Upper lobe of right lung (tissue), 1 donor: ENCODE measurements around the gene GSK3A. TPM values are rescaled to one million over a fixed set of nuclear protein-coding genes. Genes with fewer than 3 reads are reported as not detected.

Experiments
- ATAC-seq: fragments of 200-7000 bp; cut with Tn5 transposase; one replicate; pipeline ENCODE4 v1.9.1; 2020; ENCODE audit warnings: mild to moderate bottlenecking, moderate library complexity
- DNase-seq: peaks from one replicate; pipeline ENCODE4 v3.0.0-alpha.2; 2020
- H3K27ac ChIP-seq: fragments of 200-600 bp; one replicate; pipeline ENCODE4 v1.8.0; 2022
- H3K27me3 ChIP-seq: fragments of 200-600 bp; one replicate; pipeline ENCODE4 v1.8.0; 2022; ENCODE audit warnings: mild to moderate bottlenecking
- H3K36me3 ChIP-seq: fragments of 200-600 bp; one replicate; pipeline ENCODE4 v1.8.0; 2022
- H3K4me1 ChIP-seq: fragments of 200-600 bp; one replicate; pipeline ENCODE4 v1.8.0; 2022
- H3K4me3 ChIP-seq: fragments of 200-600 bp; one replicate; pipeline ENCODE4 v1.8.0; 2022; ENCODE audit warnings: mild to moderate bottlenecking
- H3K9me3 ChIP-seq: fragments of 200-600 bp; one replicate; pipeline ENCODE4 v1.8.0; 2022
- intact Hi-C: fragments of 100-400 bp; cut with DNase I; formaldehyde crosslinking; loops from one replicate; pipeline ENCODE4 v1.11.0; 2022
- long read RNA-seq: library from polyadenylated mRNA; unstranded; transcript quantifications from one replicate; pipeline ENCODE4 v2.0.0, GENCODE V29; 2021
- total RNA-seq: library from RNA; stranded (reverse); fragmentation: NEBNext Ultra II Directional; extraction: Animal tissue kit (Norgen Biotek cat#: 25700); gene quantifications from one replicate; pipeline ENCODE4 v1.2.1, GENCODE V29; 2021
- TF ChIP-seq, protein P1 (sequence below): fragments of 200-600 bp; IDR thresholded peaks from one replicate; pipeline ENCODE4 v1.8.0; 2022; ENCODE audit warnings: antibody characterized with exemption
- donor health status: DM: no; HTN: yes; CAD: no; lungs with severe emphysema.

GSK3A gene
- total RNA-seq, result 38.7 TPM
- long read RNA-seq, transcript GSK3A-201 (11 exons, 2,188 nt), result major isoform, 29 of 34 reads
- long read RNA-seq, partial matches to known transcripts, result 1 of 34 reads
- long read RNA-seq, other reads (novel, unspliced or antisense), result 2 of 34 reads

GRCh38 chr19:42242512-42243409 lies at the start of gene GSK3A:
GSK3A (minus strand) TSS chr19:42242602; CDS start chr19:42242465, 137 bp downstream.
- H3K4me3 ChIP-seq, result peak within 1 kb of the TSS; percentile 88
- H3K27me3 ChIP-seq, result no peaks in the 10 kb centered on the region
- DNase-seq (peak; percentile 99), ATAC-seq (peak; percentile 88)
- peaks cover 11% of the 10 kb centered on the region for H3K36me3 ChIP-seq
- intact Hi-C loops, result no loop called here
- TF ChIP-seq, protein P1, sequence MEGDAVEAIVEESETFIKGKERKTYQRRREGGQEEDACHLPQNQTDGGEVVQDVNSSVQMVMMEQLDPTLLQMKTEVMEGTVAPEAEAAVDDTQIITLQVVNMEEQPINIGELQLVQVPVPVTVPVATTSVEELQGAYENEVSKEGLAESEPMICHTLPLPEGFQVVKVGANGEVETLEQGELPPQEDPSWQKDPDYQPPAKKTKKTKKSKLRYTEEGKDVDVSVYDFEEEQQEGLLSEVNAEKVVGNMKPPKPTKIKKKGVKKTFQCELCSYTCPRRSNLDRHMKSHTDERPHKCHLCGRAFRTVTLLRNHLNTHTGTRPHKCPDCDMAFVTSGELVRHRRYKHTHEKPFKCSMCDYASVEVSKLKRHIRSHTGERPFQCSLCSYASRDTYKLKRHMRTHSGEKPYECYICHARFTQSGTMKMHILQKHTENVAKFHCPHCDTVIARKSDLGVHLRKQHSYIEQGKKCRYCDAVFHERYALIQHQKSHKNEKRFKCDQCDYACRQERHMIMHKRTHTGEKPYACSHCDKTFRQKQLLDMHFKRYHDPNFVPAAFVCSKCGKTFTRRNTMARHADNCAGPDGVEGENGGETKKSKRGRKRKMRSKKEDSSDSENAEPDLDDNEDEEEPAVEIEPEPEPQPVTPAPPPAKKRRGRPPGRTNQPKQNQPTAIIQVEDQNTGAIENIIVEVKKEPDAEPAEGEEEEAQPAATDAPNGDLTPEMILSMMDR, result no peak
- no peaks in the 10 kb centered on the region for H3K9me3 ChIP-seq
- H3K27ac ChIP-seq, result peak within 1 kb of the TSS; percentile 90
- H3K4me1 ChIP-seq, result peaks cover 32% of the 10 kb centered on the region

DNA sequence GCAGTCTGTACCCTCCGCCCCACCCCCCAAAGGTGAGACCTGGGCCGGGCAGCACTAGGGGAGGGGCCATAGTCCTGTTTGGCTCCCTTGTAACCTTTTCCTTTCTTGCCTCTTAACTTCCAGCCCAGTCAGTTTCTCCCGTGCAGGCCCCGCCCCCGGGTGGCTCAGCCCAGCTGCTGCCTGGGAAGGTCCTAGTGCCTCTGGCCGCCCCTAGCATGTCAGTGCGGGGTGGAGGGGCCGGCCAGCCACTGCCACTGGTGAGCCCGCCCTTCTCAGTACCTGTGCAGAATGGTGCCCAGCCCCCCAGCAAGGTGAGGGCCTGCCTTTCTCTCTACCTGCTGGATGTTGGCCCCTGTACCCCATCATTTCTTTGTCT lies 49.0 kb upstream of the GSK3A start:
- ATAC-seq (no peak), DNase-seq (no peak)
- H3K9me3 ChIP-seq, result no peaks in the 10 kb centered on the region
- intact Hi-C loops, result no loop called here
- H3K4me1 ChIP-seq, result no peaks in the 10 kb centered on the region
- H3K4me3 ChIP-seq, result no peak overlapping the region
- H3K27ac ChIP-seq, result no peak overlapping the region
- no peaks in the 10 kb centered on the region for H3K27me3 ChIP-seq
- TF ChIP-seq, protein P1, result no peak
- peaks cover 81% of the 10 kb centered on the region for H3K36me3 ChIP-seq

DNA sequence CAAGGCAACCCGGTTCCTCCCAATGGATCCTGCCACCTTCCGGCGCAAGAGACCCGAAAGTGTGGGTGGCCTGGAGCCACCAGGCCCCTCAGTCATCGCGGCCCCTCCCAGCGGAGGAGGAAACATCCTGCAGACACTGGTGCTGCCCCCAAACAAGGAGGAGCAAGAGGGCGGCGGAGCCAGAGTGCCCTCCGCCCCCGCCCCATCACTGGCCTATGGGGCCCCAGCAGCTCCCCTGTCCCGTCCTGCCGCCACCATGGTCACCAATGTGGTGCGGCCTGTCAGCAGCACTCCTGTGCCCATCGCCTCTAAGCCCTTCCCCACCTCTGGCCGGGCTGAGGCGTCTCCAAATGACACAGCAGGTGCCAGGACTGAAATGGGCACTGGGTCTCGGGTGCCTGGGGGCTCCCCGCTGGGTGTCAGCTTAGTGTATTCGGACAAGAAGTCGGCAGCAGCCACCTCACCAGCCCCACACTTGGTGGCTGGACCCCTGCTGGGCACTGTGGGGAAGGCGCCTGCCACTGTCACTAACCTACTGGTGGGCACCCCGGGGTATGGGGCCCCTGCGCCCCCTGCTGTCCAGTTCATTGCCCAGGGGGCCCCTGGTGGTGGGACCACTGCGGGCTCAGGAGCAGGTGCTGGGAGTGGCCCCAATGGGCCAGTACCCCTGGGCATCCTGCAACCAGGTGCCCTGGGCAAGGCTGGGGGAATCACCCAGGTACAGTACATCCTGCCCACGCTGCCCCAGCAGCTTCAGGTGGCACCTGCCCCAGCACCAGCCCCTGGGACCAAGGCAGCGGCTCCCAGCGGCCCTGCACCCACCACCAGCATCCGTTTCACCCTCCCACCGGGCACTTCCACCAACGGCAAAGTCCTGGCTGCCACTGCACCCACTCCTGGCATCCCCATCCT lies 48.4 kb upstream of the GSK3A start:
- H3K9me3 ChIP-seq, result no peaks in the 10 kb centered on the region
- H3K36me3 ChIP-seq, result peaks cover 81% of the 10 kb centered on the region
- H3K27me3 ChIP-seq, result no peaks in the 10 kb centered on the region
- no peak overlapping the region for H3K27ac ChIP-seq
- DNase-seq (no peak), ATAC-seq (peak; percentile 13)
- no peak overlapping the region for H3K4me3 ChIP-seq
- TF ChIP-seq, protein P1, result peak; percentile 47
- peaks cover 5% of the 10 kb centered on the region for H3K4me1 ChIP-seq
- intact Hi-C loops, result no loop called here

DNA sequence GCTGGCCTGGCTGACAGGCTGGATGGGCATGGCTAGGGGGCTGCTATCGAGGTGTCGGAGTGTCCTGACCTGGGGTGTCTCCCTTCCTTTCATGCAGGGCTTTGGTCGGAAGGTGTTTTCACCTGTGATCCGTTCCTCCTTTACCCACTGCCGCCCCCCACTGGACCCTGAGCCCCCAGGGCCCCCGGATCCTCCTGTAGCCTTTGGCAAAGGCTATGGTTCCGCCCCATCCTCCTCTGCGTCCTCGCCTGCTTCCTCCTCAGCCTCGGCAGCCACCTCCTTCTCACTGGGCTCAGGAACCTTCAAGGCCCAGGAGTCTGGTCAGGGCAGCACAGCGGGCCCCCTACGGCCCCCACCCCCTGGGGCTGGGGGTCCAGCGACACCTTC lies 47.7 kb upstream of the GSK3A start:
- TF ChIP-seq, protein P1, result no peak
- Histone ChIP-seq H3K4me1 (peaks cover 12% of the 10 kb centered on the region), H3K36me3 (peaks cover 81% of the 10 kb centered on the region), H3K9me3 (no peaks in the 10 kb centered on the region), H3K27ac (no peak overlapping the region), H3K27me3 (no peaks in the 10 kb centered on the region), H3K4me3 (no peak overlapping the region)
- ATAC-seq (no peak), DNase-seq (no peak)
- intact Hi-C loops, result no loop called here

DNA sequence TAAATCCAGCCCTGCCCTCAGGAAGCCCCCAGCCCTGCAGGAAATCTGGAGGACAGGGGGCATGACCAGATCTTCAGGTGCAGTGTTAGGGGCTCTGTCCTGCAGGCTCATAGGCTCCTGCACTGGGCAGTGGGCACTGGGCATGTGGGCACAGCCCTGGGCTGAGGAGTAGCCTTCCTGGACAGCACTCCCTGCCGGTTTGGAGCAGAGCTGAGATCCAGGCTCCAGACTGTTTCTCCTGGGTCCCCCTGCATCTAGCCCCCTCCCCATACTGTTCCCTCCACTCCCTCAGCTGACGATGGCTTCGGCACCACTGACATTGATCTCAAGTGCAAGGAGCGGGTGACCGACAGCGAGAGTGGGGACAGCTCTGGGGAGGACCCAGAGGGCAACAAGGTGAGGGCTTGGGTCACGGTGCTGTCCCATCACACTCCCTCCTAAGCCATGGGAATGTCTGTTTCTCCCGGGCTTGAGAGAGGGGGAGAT lies 47.2 kb upstream of the GSK3A start:
- Histone ChIP-seq H3K36me3 (peaks cover 79% of the 10 kb centered on the region), H3K4me1 (peaks cover 16% of the 10 kb centered on the region)
- intact Hi-C loops, result no loop called here

More for the DNA sequence above, 47.2 kb upstream of the GSK3A start:
- no peaks in the 10 kb centered on the region for H3K9me3 ChIP-seq
- ATAC-seq, result no peak
- TF ChIP-seq, protein P1, result no peak
- no peak overlapping the region for H3K4me3 ChIP-seq
- no peak for DNase-seq
- H3K27me3 ChIP-seq, result no peaks in the 10 kb centered on the region
- no peak overlapping the region for H3K27ac ChIP-seq
